ENCODE data around the gene ABHD12B. TPM values are rescaled to one million over a fixed set of nuclear protein-coding genes. Genes with fewer than 3 reads are reported as not detected.

The ABHD12B gene
- polyA plus RNA-seq, 1 of the 3 experiments (the other 2 are of a cell fraction), result not detected

- Histone ChIP-seq H3K4me1 (ENCODE audit: control insufficient read depth in 1 of 2, insufficient read depth in 2 of 2, low read depth in 1 of 2, low read length in 1 of 2) (peaks cover 0 to 24% of the 10 kb centered on the region in 2 experiments; a peak in 2 of 4 replicates), H3K4me3 (ENCODE audit: low read depth in 2 of 2, low read length in 1 of 2) (no peak overlapping the region), H3K9me2 (no peaks in the 10 kb centered on the region), H3K79me2 (ENCODE audit: insufficient read depth) (no peaks in the 10 kb centered on the region), H3F3A (replicated peaks; ENCODE audit: insufficient read depth) (peaks cover 22% of the 10 kb centered on the region), H3K27ac (ENCODE audit: low read depth in 2 of 2, low read length in 1 of 2) (no peak overlapping the region), H3K9ac (no peak overlapping the region), H2AFZ (ENCODE audit: low read depth) (no peak overlapping the region), H3K36me3 (replicated peaks in 1 of 2; ENCODE audit: control insufficient read depth in 1 of 2, insufficient read depth in 2 of 2, low read length in 1 of 2) (no peaks in the 10 kb centered on the region), H3K27me3 (ENCODE audit: insufficient read depth) (no peaks in the 10 kb centered on the region), H4K20me1 (ENCODE audit: insufficient read depth) (no peaks in the 10 kb centered on the region), H3K4me2 (no peak overlapping the region), H3K9me3 (no peaks in the 10 kb centered on the region)
- DNase-seq, result no peak
- POLR2A ChIA-PET, result no interaction called here
- WGBS (ENCODE audit: low lambda C conversion rate), result 91% methylated on average over 2 of the region's 2 CpGs
- TF ChIP-seq MXI1 (IDR thresholded peaks at IDR 0.05; ENCODE audit: low read depth, low read length) (no peak), TEAD4 (IDR thresholded peaks at IDR 0.05; ENCODE audit: borderline replicate concordance, insufficient read depth) (no peak), TAF1 (IDR thresholded peaks at IDR 0.05; ENCODE audit: borderline replicate concordance, low read depth, low read length) (no peak), MAX (IDR thresholded peaks at IDR 0.05; ENCODE audit: low read depth) (no peak), JUND (IDR thresholded peaks at IDR 0.05) (no peak), NRF1 (IDR thresholded peaks at IDR 0.05; ENCODE audit: low read depth, low read length) (no peak), ZBTB33 (IDR thresholded peaks at IDR 0.05; ENCODE audit: borderline replicate concordance, low read depth) (no peak), MEF2A (IDR thresholded peaks at IDR 0.05; ENCODE audit: borderline replicate concordance, low read depth) (no peak), FOSL2 (IDR thresholded peaks at IDR 0.05; ENCODE audit: borderline replicate concordance, low read depth) (no peak), GATA2 (CRISPR knock-in tag; IDR thresholded peaks at IDR 0.05) (no peak), REST (IDR thresholded peaks at IDR 0.05; ENCODE audit: low read depth, low read length) (no peak), RXRA (IDR thresholded peaks at IDR 0.05; ENCODE audit: borderline replicate concordance, low read depth) (no peak), ELF1 (IDR thresholded peaks at IDR 0.05) (no peak), RAD21 (IDR thresholded peaks at IDR 0.05; ENCODE audit: low read length) (no peak), YY1 (IDR thresholded peaks at IDR 0.05; ENCODE audit: low read depth) (no peak), FOXM1 (IDR thresholded peaks at IDR 0.05; ENCODE audit: low read depth) (no peak)
- CTCF ChIA-PET, result no interaction called here
These were observed 27.5 kb upstream of the ABHD12B start for GRCh38 chr14:50844391-50844790.
